H9 (cell line): Measurements from ENCODE around the gene SEC11A. TPM values are rescaled to one million over a fixed set of nuclear protein-coding genes. Genes with fewer than 3 reads are reported as not detected.
"Not testable (repeated sequence)": the region's sequence is repeated elsewhere in the genome, so short reads cannot be mapped to it uniquely, and the experiment has no call there.

ENCODE experiments used
- DNase-seq: peaks from one replicate; pipeline ENCODE4 v3.0.0-alpha.2; 2017
- H2AFZ ChIP-seq: one replicate; pipeline ENCODE4 v1.6.1; 2013; ENCODE audit warnings: mild to moderate bottlenecking, low read length, control low read depth, moderate library complexity
- H2AK5ac ChIP-seq: 2 replicates; pipeline ENCODE4 v1.6.1; 2013; ENCODE audit warnings: low read length, control low read depth, mixed read lengths; ENCODE audit not compliant: insufficient read length
- H2BK120ac ChIP-seq: one replicate; pipeline ENCODE4 v1.6.1; 2013; ENCODE audit warnings: low read depth, mild to moderate bottlenecking, low read length, control low read depth, inconsistent platforms; ENCODE audit not compliant: poor library complexity, severe bottlenecking
- H2BK12ac ChIP-seq: 2 replicates; pipeline ENCODE4 v1.6.1; 2013; ENCODE audit warnings: low read length, control low read depth, mixed read lengths, low read depth; ENCODE audit not compliant: insufficient read length
- H2BK15ac ChIP-seq: 2 replicates; pipeline ENCODE4 v1.6.1; 2013; ENCODE audit warnings: low read depth, low read length, control low read depth
- H2BK20ac ChIP-seq: one replicate; pipeline ENCODE4 v1.6.1; 2013; ENCODE audit warnings: low read depth, mild to moderate bottlenecking, low read length, control low read depth, inconsistent platforms; ENCODE audit not compliant: poor library complexity, severe bottlenecking
- H2BK5ac ChIP-seq: 2 replicates; pipeline ENCODE4 v1.6.1; 2013; ENCODE audit warnings: low read length, control low read depth, mixed read lengths; ENCODE audit not compliant: insufficient read length
- H3K14ac ChIP-seq: 2 replicates; pipeline ENCODE4 v1.6.1; 2013; ENCODE audit warnings: low read length, control low read depth; ENCODE audit not compliant: insufficient read depth
- H3K18ac ChIP-seq: 2 replicates; pipeline ENCODE4 v1.6.1; 2013; ENCODE audit warnings: low read depth, mild to moderate bottlenecking, mixed read lengths, low read length, control low read depth; ENCODE audit not compliant: insufficient read length
- H3K23ac ChIP-seq: 2 replicates; pipeline ENCODE4 v1.6.1; 2013; ENCODE audit warnings: low read length, control low read depth, mixed read lengths, low read depth; ENCODE audit not compliant: insufficient read length
- H3K23me2 ChIP-seq: 2 replicates; pipeline ENCODE4 v1.6.1; 2013; ENCODE audit warnings: low read depth, mild to moderate bottlenecking, mixed read lengths, low read length, control low read depth; ENCODE audit not compliant: insufficient read length, poor library complexity, severe bottlenecking
- H3K27ac ChIP-seq: 2 replicates; pipeline ENCODE4 v1.5.1; 2013; ENCODE audit warnings: low read length, control low read depth, mixed read lengths, low read depth; ENCODE audit not compliant: insufficient read length
- H3K27me3 ChIP-seq: 2 replicates; pipeline ENCODE4 v1.6.1; 2013; ENCODE audit warnings: low read length, control low read depth, inconsistent platforms; ENCODE audit not compliant: insufficient read depth
- H3K4ac ChIP-seq: 2 replicates; pipeline ENCODE4 v1.6.1; 2013; ENCODE audit warnings: low read depth, mild to moderate bottlenecking, control low read depth, inconsistent platforms, low read length, moderate library complexity
- H3K4me1 ChIP-seq: 2 replicates; pipeline ENCODE4 v1.6.1; 2013; ENCODE audit warnings: low read length, control low read depth, inconsistent platforms; ENCODE audit not compliant: insufficient read depth
- H3K4me2 ChIP-seq: 2 replicates; pipeline ENCODE4 v1.6.1; 2013; ENCODE audit warnings: low read length, control low read depth, mixed read lengths; ENCODE audit not compliant: insufficient read length, insufficient read depth
- H3K56ac ChIP-seq: 2 replicates; pipeline ENCODE4 v1.6.1; 2013; ENCODE audit warnings: low read depth, mild to moderate bottlenecking, mixed read lengths, low read length, control low read depth; ENCODE audit not compliant: insufficient read length
- H3K79me1 ChIP-seq: 2 replicates; pipeline ENCODE4 v1.6.1; 2013; ENCODE audit warnings: low read depth, mild to moderate bottlenecking, moderate library complexity, low read length, control low read depth, inconsistent platforms; ENCODE audit not compliant: insufficient read depth, poor library complexity, severe bottlenecking
- H3K79me2 ChIP-seq: 2 replicates; pipeline ENCODE4 v1.6.1; 2013; ENCODE audit warnings: low read length, control low read depth, inconsistent platforms; ENCODE audit not compliant: insufficient read depth
- H3K9ac ChIP-seq: 2 replicates; pipeline ENCODE4 v1.6.1; 2013; ENCODE audit warnings: low read length, control low read depth, mixed read lengths; ENCODE audit not compliant: insufficient read length; ENCODE audit errors: extremely low read depth
- H3K9me3 ChIP-seq: one replicate; pipeline ENCODE4 v1.6.1; 2013; ENCODE audit warnings: low read depth, low read length, inconsistent platforms; ENCODE audit not compliant: control insufficient read depth
- H3T11ph ChIP-seq: one replicate; pipeline ENCODE4 v1.6.1; 2013; ENCODE audit warnings: mild to moderate bottlenecking, low read length, control low read depth, inconsistent platforms
- H4K20me1 ChIP-seq: one replicate; pipeline ENCODE4 v1.6.1; 2013; ENCODE audit not compliant: control insufficient read depth, insufficient read length, insufficient read depth
- H4K5ac ChIP-seq: 2 replicates; pipeline ENCODE4 v1.6.1; 2013; ENCODE audit warnings: low read depth, mild to moderate bottlenecking, mixed read lengths, low read length, control low read depth; ENCODE audit not compliant: insufficient read length
- H4K8ac ChIP-seq: replicated peaks from 2 replicates; pipeline ENCODE4 v1.6.1; 2013; ENCODE audit warnings: low read length, control low read depth, mixed read lengths, low read depth; ENCODE audit not compliant: insufficient read length
- H4K91ac ChIP-seq: 2 replicates; pipeline ENCODE4 v1.6.1; 2013; ENCODE audit warnings: low read depth, mild to moderate bottlenecking, moderate library complexity, mixed read lengths, low read length, control low read depth; ENCODE audit not compliant: insufficient read length
- H3K27ac Mint-ChIP-seq, 3 experiments: 2 replicates in 2 of 3; 3 replicates in 1 of 3; pipeline ENCODE4 v1.8.0; 2020 to 2021; ENCODE audit warnings: mixed read lengths in 3 of 3, mild to moderate bottlenecking in 1 of 3, moderate library complexity in 1 of 3
- H3K27me3 Mint-ChIP-seq: 2 replicates; pipeline ENCODE4 v1.8.0; 2021; ENCODE audit warnings: low read depth, mild to moderate bottlenecking, moderate library complexity, mixed read lengths
- H3K36me3 Mint-ChIP-seq, 3 experiments: 2 replicates in 2 of 3; 3 replicates in 1 of 3; pipeline ENCODE4 v1.8.0; 2020 to 2021; ENCODE audit warnings: low read depth in 3 of 3, mixed read lengths in 3 of 3; ENCODE audit not compliant: insufficient read depth in 1 of 3
- H3K4me1 Mint-ChIP-seq, 2 experiments: 2 replicates each; pipeline ENCODE4 v1.8.0; 2020; ENCODE audit warnings: mixed read lengths in 2 of 2
- H3K4me3 Mint-ChIP-seq, 2 experiments: 2 replicates in 1 of 2; 3 replicates in 1 of 2; pipeline ENCODE4 v1.8.0; 2020 to 2021; ENCODE audit warnings: mild to moderate bottlenecking in 2 of 2, mixed read lengths in 2 of 2, moderate library complexity in 1 of 2
- H3K9me3 Mint-ChIP-seq, 2 experiments: 2 replicates in 1 of 2; 3 replicates in 1 of 2; pipeline ENCODE4 v1.8.0; 2020; ENCODE audit warnings: mild to moderate bottlenecking in 2 of 2, mixed read lengths in 2 of 2, moderate library complexity in 1 of 2
- WGBS: extraction: QIAGEN DNeasy Blood & Tissue Kit; methylation state at CpG from one replicate; pipeline ENCODE4 v1.1.7; 2013; ENCODE audit warnings: missing lambda C conversion rate, low lambda C conversion rate, mixed read lengths; ENCODE audit not compliant: insufficient read length; ENCODE audit errors: extremely low coverage; 5-methylcytosine and 5-hydroxymethylcytosine counted together
- total RNA-seq: library from RNA; stranded (reverse); gene quantifications from 2 replicates; pipeline ENCODE4 v1.2.1, GENCODE V29; 2021

The SEC11A gene
- total RNA-seq, 1 experiment from 2014 or later = 250 TPM

DNA sequence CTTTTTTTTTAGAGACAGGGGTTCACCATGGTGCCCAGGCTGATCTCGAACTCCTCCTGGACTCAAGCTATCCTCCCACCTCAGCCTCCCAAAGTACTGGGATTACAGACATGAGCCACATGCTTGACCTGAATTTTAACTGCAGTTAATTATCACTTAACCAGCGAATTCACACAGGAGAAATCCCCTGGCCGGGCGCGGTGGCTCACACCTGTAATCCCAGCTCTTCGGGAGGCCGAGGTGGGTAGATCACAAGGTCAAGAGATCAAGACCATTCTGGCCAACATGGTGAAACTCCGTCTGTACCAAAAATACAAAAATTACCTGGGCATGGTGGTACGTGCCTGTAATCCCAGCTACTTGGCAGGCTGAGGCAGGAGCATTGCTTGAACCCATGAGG, 74.1 kb downstream of the SEC11A start:
- H3K79me2 ChIP-seq, H3K79me1 ChIP-seq, H3K4me3 Mint-ChIP-seq, H3K18ac ChIP-seq, H3K9me3 Mint-ChIP-seq, H2BK12ac ChIP-seq, H3K56ac ChIP-seq, H4K8ac ChIP-seq, H4K91ac ChIP-seq, H3K27me3 Mint-ChIP-seq, DNase-seq, H3K4ac ChIP-seq, H3T11ph ChIP-seq, H2AFZ ChIP-seq, H3K9ac ChIP-seq, H4K20me1 ChIP-seq, H3K27ac Mint-ChIP-seq, H2BK120ac ChIP-seq, H2BK5ac ChIP-seq, H3K14ac ChIP-seq, H2BK15ac ChIP-seq, H3K23me2 ChIP-seq, H3K4me2 ChIP-seq, H4K5ac ChIP-seq, H2BK20ac ChIP-seq, H3K4me1 Mint-ChIP-seq, H3K27ac ChIP-seq, H3K4me1 ChIP-seq, H3K27me3 ChIP-seq, H3K23ac ChIP-seq, H2AK5ac ChIP-seq, H3K9me3 ChIP-seq: not testable (repeated sequence)
- WGBS = no CpG with 5 or more reads among the region's 9 CpGs
- H3K36me3 Mint-ChIP-seq = peaks cover 30 to 72% (median 52%) of the 10 kb centered on the region in 3 experiments; a peak in 6 of 7 replicates
